HG03565 (cell line): Measurements from ENCODE around the gene FGGY.
"Not testable (repeated sequence)": the region's sequence is repeated elsewhere in the genome, so short reads cannot be mapped to it uniquely, and the experiment has no call there.

Experiments used
- ATAC-seq: cut with Tn5 transposase; IDR thresholded peaks from one replicate; pipeline ENCODE4 v1.9.1; 2021; ENCODE audit warnings: mild to moderate bottlenecking, moderate library complexity; ENCODE audit not compliant: unreplicated experiment

Gene FGGY

GRCh38 chr1:59477286-59477685 lies 180.4 kb downstream of the FGGY start:
- ATAC-seq = no peak

GRCh38 chr1:59477867-59478266 lies 181.0 kb downstream of the FGGY start:
- no peak for ATAC-seq

- ATAC-seq = no peak
These were observed 181.9 kb downstream of the FGGY start for GRCh38 chr1:59478822-59479221.

GRCh38 chr1:59480188-59480888 lies 183.4 kb downstream of the FGGY start:
- no peak for ATAC-seq

- no peak for ATAC-seq
These were observed 185.1 kb downstream of the FGGY start for GRCh38 chr1:59481881-59482505.

- no peak for ATAC-seq
These were observed 186.1 kb downstream of the FGGY start for GRCh38 chr1:59482986-59483385.

GRCh38 chr1:59484096-59484495 lies 187.2 kb downstream of the FGGY start:
- no peak for ATAC-seq

- ATAC-seq = no peak
These were observed 188.3 kb downstream of the FGGY start for GRCh38 chr1:59485171-59485570.

- no peak for ATAC-seq
These were observed 189.1 kb downstream of the FGGY start for GRCh38 chr1:59485949-59486348.

GRCh38 chr1:59486615-59487014 lies 189.7 kb downstream of the FGGY start:
- no peak for ATAC-seq

- no peak for ATAC-seq
These were observed 190.6 kb downstream of the FGGY start for GRCh38 chr1:59487335-59488031.

- no peak for ATAC-seq
These were observed 195.6 kb downstream of the FGGY start for GRCh38 chr1:59492500-59492899.

- no peak for ATAC-seq
These were observed 197.4 kb downstream of the FGGY start for GRCh38 chr1:59494145-59494833.

- ATAC-seq = not testable (repeated sequence)
These were observed 199.3 kb downstream of the FGGY start for GRCh38 chr1:59496156-59496555.

- no peak for ATAC-seq
These were observed 200.7 kb downstream of the FGGY start for GRCh38 chr1:59497616-59498015.

- no peak for ATAC-seq
These were observed 201.7 kb downstream of the FGGY start for GRCh38 chr1:59498640-59499039.

GRCh38 chr1:59499273-59499942 lies 202.5 kb downstream of the FGGY start:
- no peak for ATAC-seq

GRCh38 chr1:59499943-59500569 lies 203.2 kb downstream of the FGGY start:
- no peak for ATAC-seq

- no peak for ATAC-seq
These were observed 204.3 kb downstream of the FGGY start for GRCh38 chr1:59500950-59501742.
